Right atrium auricular region (tissue), 2 donors: Measurements from ENCODE around the gene ZBTB21. TPM values are rescaled to one million over a fixed set of nuclear protein-coding genes. Genes with fewer than 3 reads are reported as not detected.

Experiments used
- DNase-seq: peaks from one replicate; pipeline ENCODE4 v3.0.0-alpha.2; 2019; ENCODE audit warnings: low spot score
- H3K27ac ChIP-seq, 2 donors: fragments of 200-600 bp; sonication (generic); 1 replicate in 1 of 2; 2 replicates in 1 of 2; pipeline ENCODE4 v1.5.1; 2016 to 2019
- H3K27me3 ChIP-seq, 2 donors: fragments of 200-600 bp; sonication (generic); one replicate each; pipeline versions ENCODE4 v1.5.1 to v1.6.0; 2017 to 2019
- H3K36me3 ChIP-seq: fragments of 200-600 bp; sonication (generic); one replicate; pipeline ENCODE4 v1.5.1; 2016
- H3K4me1 ChIP-seq, 2 donors: fragments of 200-600 bp; sonication (generic); one replicate each; pipeline versions ENCODE4 v1.5.1 to v1.6.0; 2017 to 2019
- H3K4me3 ChIP-seq, 2 donors: fragments of 200-600 bp; sonication (generic); 1 replicate in 1 of 2; 2 replicates in 1 of 2; pipeline ENCODE4 v1.5.1; 2017 to 2019; ENCODE audit warnings: mild to moderate bottlenecking in 1 of 2, moderate library complexity in 1 of 2
- H3K9me3 ChIP-seq, 2 donors: fragments of 200-600 bp; sonication (generic); one replicate each; pipeline ENCODE4 v1.5.1; 2019
- CTCF ChIP-seq, 2 donors: fragments of 200-600 bp; sonication (generic); IDR thresholded peaks; one replicate each; pipeline ENCODE4 v1.5.1; 2019; ENCODE audit warnings: antibody characterized with exemption in 2 of 2
- total RNA-seq, 2 donors: library from RNA; depleted of rRNA; stranded (reverse); fragments of >200 nt; gene quantifications; one replicate each; pipeline ENCODE4 v1.1.0, GENCODE V29; 2016

Gene ZBTB21
- total RNA-seq, 2 donors from 2014 or later: 5.5 to 10.3 TPM

- DNase-seq: no peak
- peak overlapping the region in 1 of 2 donors; percentile 20 for H3K27ac ChIP-seq
- no peak overlapping the region for H3K4me3 ChIP-seq
- no peak for TF ChIP-seq CTCF (IDR thresholded peaks at IDR 0.05)
- H3K9me3 ChIP-seq: no peaks in the 10 kb centered on the region
- H3K36me3 ChIP-seq: no peaks in the 10 kb centered on the region
- no peaks in the 10 kb centered on the region for H3K27me3 ChIP-seq
- peaks cover 0 to 13% of the 10 kb centered on the region in 2 donors for H3K4me1 ChIP-seq
These were observed 47.0 kb upstream of the ZBTB21 start for GRCh38 chr21:42056996-42057689.

- no peaks in the 10 kb centered on the region for H3K9me3 ChIP-seq
- TF ChIP-seq CTCF (IDR thresholded peaks at IDR 0.05): no peak
- no peaks in the 10 kb centered on the region for H3K36me3 ChIP-seq
- peaks cover 0 to 9% of the 10 kb centered on the region in 2 donors for H3K4me1 ChIP-seq
- peak overlapping the region in 1 of 2 donors; percentile 20 for H3K27ac ChIP-seq
- H3K4me3 ChIP-seq: no peak overlapping the region
- DNase-seq: no peak
- H3K27me3 ChIP-seq: no peaks in the 10 kb centered on the region
These were observed 46.3 kb upstream of the ZBTB21 start for GRCh38 chr21:42056468-42056867.

- TF ChIP-seq CTCF (IDR thresholded peaks at IDR 0.05): no peak
- H3K4me3 ChIP-seq: no peak overlapping the region
- H3K27ac ChIP-seq: no peak overlapping the region
- no peaks in the 10 kb centered on the region for H3K36me3 ChIP-seq
- H3K27me3 ChIP-seq: no peaks in the 10 kb centered on the region
- no peaks in the 10 kb centered on the region for H3K9me3 ChIP-seq
- H3K4me1 ChIP-seq: peaks cover 0 to 9% of the 10 kb centered on the region in 2 donors
- DNase-seq: no peak
These were observed 45.3 kb upstream of the ZBTB21 start for GRCh38 chr21:42055425-42055824.

- H3K27ac ChIP-seq: no peak overlapping the region
- TF ChIP-seq CTCF (IDR thresholded peaks at IDR 0.05): no peak
- H3K4me1 ChIP-seq: no peaks in the 10 kb centered on the region
- H3K36me3 ChIP-seq: no peaks in the 10 kb centered on the region
- DNase-seq: no peak
- no peak overlapping the region for H3K4me3 ChIP-seq
- H3K9me3 ChIP-seq: no peaks in the 10 kb centered on the region
- no peaks in the 10 kb centered on the region for H3K27me3 ChIP-seq
These were observed 41.6 kb upstream of the ZBTB21 start for GRCh38 chr21:42051788-42052187.

- no peak for TF ChIP-seq CTCF (IDR thresholded peaks at IDR 0.05)
- Histone ChIP-seq H3K9me3 (no peaks in the 10 kb centered on the region), H3K36me3 (no peaks in the 10 kb centered on the region), H3K27me3 (no peaks in the 10 kb centered on the region), H3K27ac (no peak overlapping the region), H3K4me1 (no peaks in the 10 kb centered on the region), H3K4me3 (no peak overlapping the region)
- DNase-seq: no peak
These were observed 39.6 kb upstream of the ZBTB21 start for GRCh38 chr21:42049578-42050430.
